K562 (cell line): ENCODE measurements around the gene HOXB6. TPM values are rescaled to one million over a fixed set of nuclear protein-coding genes. Genes with fewer than 3 reads are reported as not detected.

ENCODE experiments used
- ATAC-seq: fragments of 200-7000 bp; cut with Tn5 transposase; 3 replicates; pipeline ENCODE4 v1.9.1; 2020; ENCODE audit warnings: moderate library complexity
- BruUV-seq: library from RNA; stranded (reverse); fragments of 400-500 nt; replicated peaks from 2 replicates; lab custom pipeline; 2021; lab: Mats Ljungman, UMichigan
- CTCF ChIA-PET: fragments of 300-600 bp; formaldehyde crosslinking; extraction: SDS; loops from one replicate; lab custom pipeline; 2021; ENCODE audit warnings: low intra/inter-chr PET ratio; lab: Yijun Ruan, JAX
- POLR2A ChIA-PET: fragments of 300-600, 350-650 bp; sonication (Branson Sonifier 250); formaldehyde crosslinking; extraction: SDS; loops from one replicate; lab custom pipeline; 2021; ENCODE audit warnings: antibody characterized with exemption, inconsistent platforms; lab: Yijun Ruan, JAX
- DNase-seq, 4 experiments: peaks; one replicate each; pipeline versions ENCODE4 v3.0.0 to v3.0.0-alpha.2; 2011 to 2018; ENCODE audit warnings: low spot score in 3 of 4, mixed read lengths in 3 of 4; ENCODE audit errors: extremely low read depth in 1 of 4
- FAIRE-seq: peaks from 2 replicates; lab custom pipeline; 2011; peaks lifted over from hg19 to GRCh38; lab: Jason Lieb, UNC
- H2AFZ ChIP-seq: 2 replicates; pipeline ENCODE4 v1.6.0; 2011; ENCODE audit warnings: low read depth, low read length, control low read depth, inconsistent platforms
- H3K27ac ChIP-seq: fragments of 200-600 bp; 3 replicates; pipeline ENCODE4 v1.8.0; 2011; ENCODE audit warnings: low read depth, mild to moderate bottlenecking, control low read depth, inconsistent platforms, low read length, moderate library complexity, mixed read lengths; ENCODE audit errors: extremely low read depth
- H3K27me3 ChIP-seq, 2 experiments: fragments of 300-600 bp in 1 of 2; 2 replicates in 1 of 2; 3 replicates in 1 of 2; pipeline versions ENCODE4 v1.6.0 to v1.8.0; 2011; ENCODE audit warnings: inconsistent platforms in 2 of 2, low read length in 2 of 2, mild to moderate bottlenecking in 1 of 2, mixed read lengths in 1 of 2, moderate library complexity in 1 of 2; ENCODE audit not compliant: control insufficient read depth in 2 of 2, insufficient read depth in 2 of 2
- H3K36me3 ChIP-seq: fragments of 300-600 bp; 3 replicates; pipeline ENCODE4 v1.8.0; 2011; ENCODE audit warnings: mild to moderate bottlenecking, low read length, inconsistent platforms; ENCODE audit not compliant: control insufficient read depth, insufficient read depth
- H3K4me1 ChIP-seq, 2 experiments: fragments of 200-600 bp in 1 of 2; replicated peaks in 1 of 2; 2 replicates in 1 of 2; 3 replicates in 1 of 2; pipeline versions ENCODE4 v1.5.1 to v1.8.0; 2011; ENCODE audit warnings: inconsistent platforms in 2 of 2, low read length in 2 of 2, mild to moderate bottlenecking in 1 of 2, mixed read lengths in 1 of 2, moderate library complexity in 1 of 2; ENCODE audit not compliant: control insufficient read depth in 2 of 2, insufficient read depth in 2 of 2
- H3K4me2 ChIP-seq: 2 replicates; pipeline ENCODE4 v1.6.1; 2011; ENCODE audit warnings: low read length, control low read depth, inconsistent platforms, mixed read lengths; ENCODE audit not compliant: insufficient read depth
- H3K4me3 ChIP-seq: fragments of 200-600 bp; sonication (generic), shearing (Covaris generic); 2 replicates; pipeline ENCODE4 v1.5.1; 2016; ENCODE audit warnings: control low read depth, inconsistent platforms
- H3K79me2 ChIP-seq: fragments of 200-600 bp; 3 replicates; pipeline ENCODE4 v1.8.0; 2011; ENCODE audit warnings: low read length, inconsistent platforms; ENCODE audit not compliant: control insufficient read depth, insufficient read depth
- H3K9ac ChIP-seq, 2 experiments: 2 replicates each; pipeline versions ENCODE4 v1.6.0 to v1.6.1; 2011; ENCODE audit warnings: low read depth in 2 of 2, low read length in 2 of 2, control low read depth in 1 of 2, inconsistent platforms in 1 of 2, mild to moderate bottlenecking in 1 of 2, mixed read lengths in 1 of 2; ENCODE audit not compliant: insufficient read depth in 1 of 2
- H3K9me1 ChIP-seq: one replicate; pipeline ENCODE4 v1.6.0; 2011; ENCODE audit warnings: inconsistent platforms, mild to moderate bottlenecking, low read length, moderate library complexity; ENCODE audit not compliant: control insufficient read depth, insufficient read depth
- H3K9me3 ChIP-seq: replicated peaks from 2 replicates; pipeline ENCODE4 v1.5.1; 2011; ENCODE audit warnings: low read depth, low read length, inconsistent platforms; ENCODE audit not compliant: control insufficient read depth, insufficient read depth
- H4K20me1 ChIP-seq: replicated peaks from 2 replicates; pipeline ENCODE4 v1.6.1; 2011; ENCODE audit warnings: low read length, inconsistent platforms, mixed read lengths; ENCODE audit not compliant: control insufficient read depth, insufficient read depth
- GABPB1 ChIP-seq: sonication (generic); formaldehyde crosslinking; IDR thresholded peaks from 2 replicates; pipeline ENCODE4 v1.8.0; 2022; ENCODE audit warnings: mild to moderate bottlenecking, missing genetic modification reagents
- PRDM10 ChIP-seq: fragments of 450-650 bp; IDR thresholded peaks from 2 replicates; pipeline ENCODE4 v1.6.1; 2018; ENCODE audit not compliant: partially characterized antibody
- ZNF217 ChIP-seq: sonication (generic); formaldehyde crosslinking; IDR thresholded peaks from 2 replicates; pipeline ENCODE4 v1.8.0; 2022; ENCODE audit warnings: mild to moderate bottlenecking, missing genetic modification reagents
- WGBS: fragments of 100-300 bp; shearing (Covaris generic); methylation state at CpG from one replicate; pipeline ENCODE4 v1.1.6; 2016; ENCODE audit warnings: low coverage, mixed read lengths; ENCODE audit not compliant: insufficient coverage; ENCODE audit errors: missing lambda C conversion rate; 5-methylcytosine and 5-hydroxymethylcytosine counted together
- in situ Hi-C: fragments of 300-500 bp; cut with MboI; formaldehyde crosslinking; loops from 4 replicates; pipeline ENCODE4 v1.15.0; 2018; ENCODE audit warnings: inconsistent platforms, mixed read lengths
- intact Hi-C: fragments of 100-400 bp; cut with micrococcal nuclease; formaldehyde crosslinking; loops from 2 replicates; pipeline ENCODE4 v1.14.2; 2022
- polyA plus RNA-seq, 8 experiments: library from polyadenylated mRNA; depleted of rRNA in 4 of 8; stranded (reverse) in 5 of 8; unstranded in 3 of 8; fragments of >200 nt; fragmentation: Nextera tagmentation in 2 of 8; fragmentation: Illumina TruSeq in 1 of 8; extraction: Ambion mirVana in 2 of 8; extraction: Trizol in 1 of 8; gene quantifications; 2 replicates each; pipeline versions ENCODE4 v1.2.1 to v1.2.3, GENCODE V29; 2011 to 2014; ENCODE audit warnings: inconsistent platforms in 1 of 8, missing spikeins in 1 of 8
- total RNA-seq, 7 experiments: library from RNA; depleted of rRNA in 6 of 7; stranded (reverse); fragments of >200 nt in 6 of 7; fragmentation: Illumina TruSeq in 2 of 7; extraction: Trizol in 2 of 7; gene quantifications; 2 replicates each; pipeline versions ENCODE4 v1.2.1 to v1.2.3, GENCODE V29; 2011 to 2021; ENCODE audit warnings: low replicate concordance in 1 of 7
- TF ChIP-seq, protein P1 (sequence below): sonication (generic); formaldehyde crosslinking; IDR thresholded peaks from 2 replicates; pipeline ENCODE4 v1.8.0; 2022; ENCODE audit warnings: missing genetic modification reagents, mild to moderate bottlenecking, borderline replicate concordance
- TF ChIP-seq, protein P2 (sequence below): sonication (generic); formaldehyde crosslinking; IDR thresholded peaks from 2 replicates; pipeline ENCODE4 v1.8.0; 2022; ENCODE audit warnings: mild to moderate bottlenecking, missing genetic modification reagents

Gene HOXB6
- total and polyA plus RNA-seq, 9 of the 15 experiments (the other 6 are each of a cell fraction or from before 2014, with no cell fraction given): 1.2 to 14.8 (median 4.9) TPM

- intact Hi-C loops: no loop called here
- Histone ChIP-seq H2AFZ (no peak overlapping the region), H3K4me1 (peaks cover 33 to 42% of the 10 kb centered on the region in 2 experiments), H3K79me2 (peaks cover 41% of the 10 kb centered on the region), H4K20me1 (no peaks in the 10 kb centered on the region), H3K36me3 (peaks cover 69% of the 10 kb centered on the region; the same call in 2 of the 3 replicates), H3K27ac (no peak overlapping the region), H3K9me1 (peaks cover 6% of the 10 kb centered on the region), H3K27me3 (no peaks in the 10 kb centered on the region), H3K9me3 (no peaks in the 10 kb centered on the region)
- ATAC-seq (no peak), DNase-seq (no peak)
- CTCF ChIA-PET: no interaction called here
- WGBS: 78% methylated on average over 15 of the region's 16 CpGs
- TF ChIP-seq, protein P1, sequence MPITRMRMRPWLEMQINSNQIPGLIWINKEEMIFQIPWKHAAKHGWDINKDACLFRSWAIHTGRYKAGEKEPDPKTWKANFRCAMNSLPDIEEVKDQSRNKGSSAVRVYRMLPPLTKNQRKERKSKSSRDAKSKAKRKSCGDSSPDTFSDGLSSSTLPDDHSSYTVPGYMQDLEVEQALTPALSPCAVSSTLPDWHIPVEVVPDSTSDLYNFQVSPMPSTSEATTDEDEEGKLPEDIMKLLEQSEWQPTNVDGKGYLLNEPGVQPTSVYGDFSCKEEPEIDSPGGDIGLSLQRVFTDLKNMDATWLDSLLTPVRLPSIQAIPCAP (CRISPR knock-in tag): no peak
- TF ChIP-seq ZNF217 (CRISPR knock-in tag) (no peak), PRDM10 (no peak), GABPB1 (CRISPR knock-in tag) (no peak)
- TF ChIP-seq, protein P2, sequence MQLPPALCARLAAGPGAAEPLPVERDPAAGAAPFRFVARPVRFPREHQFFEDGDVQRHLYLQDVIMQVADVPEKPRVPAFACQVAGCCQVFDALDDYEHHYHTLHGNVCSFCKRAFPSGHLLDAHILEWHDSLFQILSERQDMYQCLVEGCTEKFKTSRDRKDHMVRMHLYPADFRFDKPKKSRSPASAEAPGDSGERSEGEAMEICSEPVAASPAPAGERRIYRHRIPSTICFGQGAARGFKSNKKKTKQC (CRISPR knock-in tag): no peak
- TF ChIP-seq, all 486 proteins: peak for 0
- Histone ChIP-seq H3K4me2 (no peak overlapping the region), H3K9ac (peak overlapping the region in 1 of 2 experiments; percentile 79; a peak in 2 of 4 replicates), H3K4me3 (no peak overlapping the region)
- POLR2A ChIA-PET: interaction anchor here (1.1 to 2.1 kb wide), 4 partner anchors 9 to 68 kb away, joined by 3 to 12 read pairs (median 7); no protein-coding TSS in a partner anchor
- FAIRE-seq: no peak
- in situ Hi-C loops: no loop called here
- BruUV-seq: no TSS peak
Measured at GRCh38 chr17:48559122-48559839, 45.5 kb downstream of the HOXB6 start.
